GM18502 (cell line): Measurements from ENCODE around the gene FGFBP1.

Experiments
- ATAC-seq: cut with Tn5 transposase; IDR thresholded peaks from one replicate; pipeline ENCODE4 v1.9.1; 2021; ENCODE audit warnings: mild to moderate bottlenecking; ENCODE audit not compliant: unreplicated experiment, poor library complexity

FGFBP1 gene

DNA sequence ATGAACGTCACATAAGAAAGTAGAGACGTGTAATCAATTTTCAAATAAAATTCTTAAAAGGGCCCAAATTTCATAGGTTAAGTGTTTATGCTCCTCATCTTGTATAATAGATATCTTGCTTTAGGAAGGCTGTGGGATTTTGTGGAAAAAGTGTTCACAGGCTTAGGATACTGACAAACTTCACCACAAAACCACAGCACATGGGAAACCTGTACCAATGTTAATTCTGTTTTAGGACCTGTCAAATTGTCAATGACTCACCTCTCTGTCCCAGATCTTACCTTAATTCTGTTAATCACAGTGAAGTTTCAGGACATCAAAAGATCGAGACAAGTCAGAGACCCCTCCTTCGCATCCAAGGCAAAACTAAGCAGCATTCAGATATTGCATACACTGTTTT is 24.2 kb downstream of the FGFBP1 start:
- no peak for ATAC-seq

DNA sequence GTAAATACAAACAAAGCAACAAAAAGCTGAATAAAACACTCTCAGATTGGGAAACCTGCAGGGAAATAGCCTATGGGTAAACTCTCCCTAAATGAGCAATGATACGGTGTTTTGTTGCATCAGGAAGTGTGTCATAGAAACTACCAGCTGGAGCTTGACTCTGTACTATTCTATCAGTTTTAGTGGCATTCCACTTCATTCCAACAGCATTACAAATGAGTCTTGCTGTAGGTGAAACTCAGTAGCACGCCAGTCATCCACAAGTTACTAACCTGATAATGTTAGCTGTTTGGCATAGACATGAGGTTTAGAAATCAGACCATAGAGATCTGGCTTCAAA is 24.9 kb downstream of the FGFBP1 start:
- ATAC-seq: no peak

DNA sequence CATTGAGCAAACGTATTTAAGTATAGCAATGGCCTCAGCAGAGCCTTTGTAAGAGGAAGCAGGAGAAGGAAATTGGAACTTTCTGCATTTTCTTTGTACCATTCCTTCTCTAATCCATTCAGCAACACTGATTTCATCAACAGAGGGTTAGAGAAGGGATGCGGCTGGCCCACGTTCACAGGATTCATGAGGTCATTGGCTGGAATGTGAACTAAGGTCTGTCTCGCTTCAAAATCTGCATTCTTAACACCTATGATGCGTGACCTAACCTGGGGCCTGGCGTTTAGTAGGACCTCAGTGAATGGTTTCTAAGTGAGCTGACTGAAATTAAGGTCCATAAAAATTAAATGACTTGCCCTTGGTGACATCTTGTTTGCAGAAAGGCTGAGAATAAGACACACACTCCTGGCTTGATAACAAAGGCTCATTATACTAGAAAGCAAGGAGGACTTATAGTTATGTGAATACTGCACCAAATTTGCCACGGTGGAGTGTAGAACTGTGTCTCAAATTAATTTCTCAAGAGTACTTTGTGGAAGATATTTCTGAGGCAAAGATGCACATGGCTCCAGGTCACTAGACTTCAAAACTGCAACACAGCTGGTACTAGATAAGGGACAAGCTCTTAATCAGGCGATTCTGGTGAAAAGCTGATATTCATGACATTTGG is 25.4 kb downstream of the FGFBP1 start:
- ATAC-seq: no peak

DNA sequence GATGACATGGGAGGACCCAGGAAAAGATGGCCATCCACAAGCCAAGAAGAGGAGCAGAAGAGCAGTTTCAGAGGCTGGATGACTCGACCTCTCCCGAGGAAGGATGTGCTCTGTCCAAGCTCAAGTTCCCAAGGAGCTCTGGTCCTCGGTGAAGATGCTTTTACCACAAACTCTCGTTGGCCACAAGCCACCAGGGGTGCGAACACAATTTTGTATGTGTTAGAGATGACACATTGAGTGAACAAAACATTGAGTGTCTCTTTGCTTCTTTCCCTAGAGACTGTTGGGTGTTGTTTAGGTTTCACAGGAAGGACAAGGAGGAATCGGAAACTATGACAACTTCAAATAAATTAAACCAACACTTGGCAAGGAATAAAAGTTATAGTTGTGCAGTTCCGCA is 26.3 kb downstream of the FGFBP1 start:
- ATAC-seq: no peak

DNA sequence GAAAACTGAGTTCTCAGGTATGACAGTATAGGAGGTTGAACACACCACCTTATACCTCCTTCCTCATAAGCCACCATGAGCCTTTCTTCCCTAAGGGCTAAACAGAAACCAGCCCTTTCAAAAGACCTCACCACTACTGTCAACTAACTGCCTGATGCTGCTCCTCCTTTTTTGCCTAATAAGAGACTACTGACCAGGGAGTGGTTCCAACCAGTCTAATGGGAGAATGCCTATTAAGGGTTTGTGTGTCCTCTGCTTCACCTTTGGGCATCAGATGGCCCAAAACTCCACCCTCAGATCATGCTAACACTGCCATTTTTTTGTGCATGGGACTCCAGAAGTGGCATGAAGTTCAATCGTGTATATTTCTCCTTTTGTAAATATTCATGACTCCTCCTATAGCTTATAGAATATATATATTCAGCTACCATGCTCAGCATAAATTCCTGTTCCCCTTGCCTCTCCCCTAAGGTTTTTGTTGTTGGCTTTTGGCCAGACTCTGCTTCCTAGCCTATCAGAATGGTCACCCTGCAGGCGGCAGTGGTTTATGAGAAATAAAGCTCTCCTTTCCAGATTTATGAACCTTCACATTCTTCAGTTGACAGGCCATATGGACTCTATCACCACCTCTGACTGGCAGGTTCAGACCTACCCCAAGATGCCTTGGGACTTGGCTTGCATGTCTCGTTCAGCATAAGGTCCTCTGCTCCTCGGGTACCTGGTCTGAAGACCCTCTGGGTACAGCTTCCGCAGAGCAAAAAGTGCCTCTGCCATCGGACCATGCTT is 28.2 kb downstream of the FGFBP1 start:
- ATAC-seq: no peak

DNA sequence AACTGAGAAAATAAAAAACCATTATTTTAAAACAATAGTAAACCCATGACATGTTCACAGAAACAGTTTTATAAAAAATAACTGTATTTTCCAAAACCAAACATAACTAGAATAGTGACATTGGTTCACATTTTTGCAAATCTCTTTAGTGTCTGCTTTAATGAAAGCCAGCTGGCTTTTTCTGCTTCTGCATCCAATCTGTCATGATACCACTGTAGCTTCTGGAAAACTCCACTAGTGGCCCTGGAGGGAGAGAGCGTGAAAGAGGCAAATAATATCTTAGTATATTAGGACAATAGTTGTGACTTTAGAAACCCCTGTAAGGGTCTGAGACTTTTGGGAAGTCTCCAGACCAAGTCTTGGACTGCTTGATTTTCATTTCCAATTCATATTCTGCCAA is 31.1 kb downstream of the FGFBP1 start:
- no peak for ATAC-seq

DNA sequence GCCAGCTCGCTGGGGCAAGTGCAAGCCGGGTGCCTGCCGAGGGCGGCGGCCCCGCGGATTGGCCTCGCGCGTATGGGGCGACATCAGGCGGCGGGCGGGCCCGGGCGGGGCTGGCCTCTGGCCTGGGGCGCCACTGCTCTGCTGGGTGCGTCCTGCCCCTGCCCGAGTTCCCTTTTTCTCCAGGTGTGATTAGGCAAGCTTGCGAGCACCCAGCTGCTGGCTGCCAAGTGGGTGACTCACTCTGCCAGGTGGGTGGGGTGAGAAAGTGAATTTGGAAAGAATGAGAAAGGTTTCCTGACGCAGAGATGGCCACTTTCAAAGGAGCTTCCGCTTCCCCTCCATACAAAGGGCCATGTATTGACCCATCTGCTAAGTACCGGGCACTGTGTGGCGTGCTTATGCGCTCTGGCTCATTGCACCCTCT is 32.5 kb downstream of the FGFBP1 start:
- no peak for ATAC-seq

DNA sequence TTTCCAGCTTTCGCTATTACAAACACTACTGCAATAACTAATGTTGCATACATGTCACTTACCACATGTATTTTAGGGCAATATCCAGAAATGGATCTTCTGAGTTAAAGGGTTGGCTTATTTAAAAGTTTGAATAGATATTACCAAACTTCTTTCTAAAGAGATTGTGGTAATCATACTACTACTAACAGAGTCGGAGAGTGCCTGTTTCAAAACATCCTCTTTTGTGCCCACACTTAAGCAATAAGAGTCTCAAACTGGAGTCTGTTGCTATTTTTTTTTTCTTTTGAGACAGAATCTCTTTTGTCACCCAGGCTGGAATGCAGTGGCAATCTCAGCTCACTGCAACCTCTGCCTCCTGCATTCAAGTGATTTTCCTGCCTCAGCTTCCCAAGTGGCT is 35.8 kb downstream of the FGFBP1 start:
- ATAC-seq: no peak

DNA sequence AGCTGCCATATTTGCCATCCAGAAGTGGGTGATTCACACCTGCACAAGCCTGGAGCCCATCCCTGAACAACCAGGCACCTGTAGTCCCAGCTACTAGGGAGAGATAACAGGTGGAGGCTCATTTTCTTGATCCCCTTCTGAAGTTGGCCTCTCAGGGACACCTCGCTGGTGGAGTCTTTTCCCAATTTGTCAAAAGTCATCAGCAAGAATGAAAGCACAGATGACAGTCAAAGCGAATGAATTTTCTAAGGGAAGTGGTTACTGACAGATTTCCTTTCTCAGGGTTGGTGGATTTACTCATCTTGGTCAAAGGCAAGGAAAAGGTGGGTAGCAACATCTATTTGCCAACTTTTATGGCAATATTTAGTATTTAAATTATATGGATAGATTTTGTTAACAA is 36.5 kb downstream of the FGFBP1 start:
- ATAC-seq: no peak

DNA sequence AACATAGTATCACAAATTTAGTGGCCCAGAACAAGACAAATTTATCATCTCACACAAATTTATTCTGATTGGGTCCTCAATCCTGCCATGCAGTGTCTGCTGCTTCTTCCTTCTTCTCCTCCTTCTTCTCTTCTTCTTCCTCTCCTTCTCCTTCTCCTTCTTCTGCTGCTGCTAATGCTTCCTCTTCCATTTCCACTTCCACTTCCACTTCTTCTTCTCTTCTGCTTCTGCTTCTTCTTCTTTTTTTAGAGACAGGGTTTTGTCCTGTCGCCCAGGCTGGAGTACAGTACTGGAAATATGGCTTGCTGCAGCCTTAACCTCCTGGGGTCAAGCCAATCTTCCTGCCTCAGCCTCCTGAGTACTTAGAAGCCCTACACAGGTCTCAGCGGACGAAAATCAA is 37.5 kb downstream of the FGFBP1 start:
- no peak for ATAC-seq

DNA sequence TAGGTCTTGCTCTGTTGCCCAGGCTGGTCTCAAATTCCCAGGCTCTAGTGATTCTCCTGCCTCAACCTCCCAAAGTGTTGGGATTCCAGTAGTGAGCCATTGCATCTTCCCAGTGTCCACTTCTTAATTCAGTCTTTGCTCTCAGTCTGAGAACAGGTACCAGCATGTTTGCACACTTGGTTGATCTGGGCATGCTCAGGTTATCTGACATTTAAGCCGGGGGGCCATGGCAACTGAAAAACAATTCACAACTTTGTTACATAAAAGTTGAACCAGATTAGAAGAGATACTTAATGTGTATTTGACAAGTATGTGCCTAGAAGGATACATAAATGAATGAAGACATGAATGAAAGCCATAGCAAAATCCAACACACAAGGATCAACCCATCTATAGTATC is 39.0 kb downstream of the FGFBP1 start:
- no peak for ATAC-seq

DNA sequence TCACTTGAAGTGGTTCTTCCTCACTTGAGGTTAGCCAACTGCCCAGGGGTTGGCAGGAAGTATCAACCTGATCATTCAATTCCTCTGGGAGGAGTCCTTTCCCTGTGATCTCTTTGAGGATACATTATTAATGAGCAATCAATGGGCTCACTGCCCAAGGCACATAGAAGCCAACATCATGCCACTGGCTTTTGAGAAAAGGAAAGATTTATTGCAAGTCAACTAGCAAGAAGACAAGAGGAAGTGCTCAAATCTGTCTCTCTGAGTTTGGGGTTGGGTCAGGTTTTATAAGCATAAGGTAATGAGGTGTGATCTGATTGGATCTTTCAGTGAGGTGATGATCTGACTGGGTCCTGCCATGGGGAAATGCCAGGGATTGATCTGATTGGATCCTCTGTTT is 39.6 kb downstream of the FGFBP1 start:
- no peak for ATAC-seq

DNA sequence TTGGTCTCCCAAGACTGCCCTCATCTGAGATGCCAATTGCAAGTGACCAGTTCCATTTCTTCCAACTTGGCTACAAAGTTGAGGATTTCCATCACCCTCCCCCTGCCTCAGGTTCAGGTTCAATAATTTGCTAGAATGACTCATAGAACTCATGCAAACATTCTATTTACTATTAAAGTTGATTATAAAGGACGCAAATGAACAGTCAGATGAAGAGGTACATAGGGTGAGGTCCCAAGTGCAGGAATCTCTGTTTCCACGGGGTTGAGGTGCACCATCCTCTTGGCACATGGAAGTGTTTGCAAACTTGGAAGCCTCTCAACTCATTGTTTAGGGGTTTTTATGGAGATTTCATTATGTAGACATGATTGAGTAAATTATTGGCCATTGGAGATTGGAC is 41.0 kb downstream of the FGFBP1 start:
- ATAC-seq: no peak

DNA sequence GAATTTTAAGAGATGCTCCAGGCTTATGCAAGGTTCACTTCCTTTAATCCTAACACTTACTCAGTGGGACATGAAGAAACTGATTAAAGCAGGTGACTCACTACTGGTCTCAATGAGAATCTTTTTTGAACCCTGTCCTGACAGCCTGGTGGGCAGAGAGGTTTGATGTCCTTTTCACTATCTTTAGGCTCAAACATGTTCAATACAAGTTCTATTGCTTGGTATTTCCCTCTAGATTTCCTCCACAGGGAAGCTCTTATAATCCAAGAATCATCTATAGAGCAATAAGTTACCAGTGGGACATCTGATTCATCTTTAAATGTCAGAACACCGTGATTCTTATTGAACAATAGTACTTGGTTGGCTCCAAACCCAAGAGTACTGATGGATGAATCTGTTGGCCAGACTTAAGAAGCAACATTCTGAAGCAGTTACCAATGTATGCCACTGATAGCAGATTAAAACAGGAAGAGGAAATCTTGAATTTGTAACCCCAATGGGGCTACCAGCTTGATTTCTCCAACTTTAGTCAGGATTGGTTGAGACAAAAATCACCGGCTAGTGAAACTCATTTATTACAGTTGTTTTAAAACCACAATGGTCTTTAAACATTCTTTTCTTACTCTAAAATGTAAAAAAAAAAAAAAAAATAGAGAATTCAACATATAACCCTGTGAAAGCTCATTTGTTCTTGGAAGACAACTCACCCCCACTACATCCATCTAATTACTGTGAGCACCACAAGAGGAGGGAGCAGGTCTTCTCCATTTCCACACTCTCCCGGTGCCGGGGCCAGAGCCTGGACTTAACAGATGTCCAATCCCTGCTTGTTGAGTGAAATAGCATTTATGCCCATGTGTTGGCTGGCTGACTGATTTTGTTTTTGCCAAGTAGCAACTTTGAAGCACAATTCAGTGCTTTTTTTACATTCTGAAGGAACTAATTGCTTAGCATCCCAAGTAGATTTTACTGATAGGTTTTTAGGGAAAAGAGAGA is 43.3 kb downstream of the FGFBP1 start:
- ATAC-seq: no peak

DNA sequence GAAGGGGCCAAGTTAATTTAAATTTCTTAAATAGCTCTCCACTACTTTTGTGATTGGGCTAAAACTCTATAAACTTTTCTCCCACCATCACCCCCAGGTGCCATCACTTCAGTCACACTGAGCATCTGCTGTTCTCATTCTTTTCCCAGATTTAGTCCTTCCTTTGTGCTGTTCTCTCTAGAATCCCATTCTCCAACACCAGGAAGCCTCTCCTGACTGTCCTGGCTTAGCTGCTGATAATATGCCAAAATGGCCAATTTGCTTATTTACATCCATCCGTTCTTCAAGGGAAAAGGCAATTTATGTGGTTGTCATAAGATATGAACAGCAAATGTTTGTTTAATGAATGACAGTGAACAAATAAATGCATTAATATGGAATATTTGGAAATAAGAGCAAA is 44.1 kb downstream of the FGFBP1 start:
- ATAC-seq: no peak

DNA sequence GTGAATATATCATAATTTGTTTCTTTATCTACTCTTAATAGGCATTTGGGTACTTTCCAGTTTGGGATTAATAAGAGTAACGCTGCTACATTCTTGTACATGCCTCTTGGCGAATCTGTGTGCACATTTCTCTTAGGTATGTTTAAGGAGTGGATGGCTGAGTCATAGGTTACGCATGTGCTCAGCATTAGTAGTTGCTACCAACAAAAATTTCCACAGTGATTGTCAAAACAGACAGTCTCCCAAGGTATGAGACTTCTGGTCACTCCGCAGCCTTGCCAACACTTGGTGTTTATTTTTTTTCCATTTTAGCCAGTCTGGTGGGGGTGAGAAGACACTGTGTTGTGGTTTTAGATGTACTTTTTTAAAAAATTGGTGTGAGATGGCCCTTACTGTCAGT is 44.6 kb downstream of the FGFBP1 start:
- ATAC-seq: no peak

DNA sequence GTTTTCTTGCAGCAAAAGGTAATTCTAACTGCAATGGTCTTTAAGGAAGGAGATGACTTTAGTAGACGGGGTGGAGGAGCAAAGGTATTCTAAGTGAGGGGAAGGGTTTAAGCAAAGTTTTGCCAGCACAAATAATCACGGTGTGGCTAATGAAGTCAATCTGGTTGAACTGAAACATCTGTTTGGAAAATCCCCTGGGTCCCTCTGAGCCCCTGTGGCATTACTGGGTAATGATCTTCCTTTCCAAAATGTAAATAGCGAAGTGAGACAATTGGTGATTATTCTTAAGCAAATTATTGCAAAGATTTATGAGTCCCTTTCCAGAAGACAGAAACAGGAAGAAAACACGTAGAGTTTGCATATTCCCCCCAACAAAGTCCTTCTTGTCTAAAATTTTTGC is 47.2 kb downstream of the FGFBP1 start:
- peak; percentile 84 for ATAC-seq

DNA sequence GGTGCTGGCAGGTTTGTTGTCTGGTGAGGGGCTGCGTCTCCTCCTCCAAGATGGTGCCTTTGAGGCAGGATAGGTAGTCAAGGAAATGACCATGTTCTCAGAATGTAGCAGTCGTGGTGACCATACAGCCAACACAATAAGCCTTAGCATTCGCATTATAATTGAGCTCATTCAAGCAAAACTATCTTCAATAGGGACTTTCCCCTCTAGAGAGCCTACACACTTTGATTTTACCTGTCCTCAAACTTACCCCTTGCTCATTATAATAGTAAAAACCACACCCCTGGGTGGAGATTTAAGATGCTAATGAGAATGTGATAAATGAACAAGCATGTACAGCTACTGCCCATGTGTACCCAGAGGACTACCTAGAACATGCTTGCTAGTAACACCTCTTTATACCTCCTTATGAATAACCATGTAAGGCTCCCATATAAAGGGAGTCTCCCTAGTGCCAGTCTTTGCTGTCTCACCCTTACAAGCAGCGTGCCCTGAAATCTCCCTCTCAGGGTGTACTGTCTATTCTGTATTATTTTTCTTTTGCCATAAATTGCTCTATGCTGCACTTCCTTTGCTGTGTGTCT is 48.2 kb downstream of the FGFBP1 start:
- no peak for ATAC-seq

DNA sequence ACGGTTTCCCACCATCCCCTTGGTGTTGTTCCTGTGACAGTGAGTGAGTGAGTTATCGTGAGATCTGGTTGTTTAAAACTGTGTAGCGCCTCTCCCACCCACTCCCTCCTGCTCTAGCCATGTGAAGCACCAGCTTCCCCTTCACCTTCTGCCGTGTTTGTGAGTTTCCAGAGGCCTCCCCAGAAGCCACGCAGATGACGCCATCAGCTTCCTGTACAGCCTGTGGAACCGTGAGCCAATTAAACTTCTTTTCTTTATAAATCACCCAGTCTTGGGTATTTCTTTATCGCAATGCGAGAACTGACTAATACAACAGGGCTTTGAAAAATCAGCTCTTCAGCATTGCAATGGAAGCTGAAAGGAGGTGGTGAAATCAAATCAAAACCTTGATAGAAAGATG is 50.0 kb downstream of the FGFBP1 start:
- no peak for ATAC-seq
